GM03348 (cell line): ENCODE results near the gene STYXL1.

Experiments
- DNase-seq: peaks from one replicate; pipeline ENCODE4 v3.0.0; 2012; ENCODE audit warnings: low spot score

The STYXL1 gene

GRCh38 chr7:75979759-75980429, 67.9 kb downstream of the STYXL1 start:
- DNase-seq, result no peak

GRCh38 chr7:75977743-75978142, 70.1 kb downstream of the STYXL1 start:
- DNase-seq, result no peak

- no peak for DNase-seq
These were observed 75.6 kb downstream of the STYXL1 start for GRCh38 chr7:75971961-75972763.

GRCh38 chr7:75971309-75971960, 76.4 kb downstream of the STYXL1 start:
- no peak for DNase-seq

- no peak for DNase-seq
These were observed 77.9 kb downstream of the STYXL1 start for GRCh38 chr7:75969704-75970498.

GRCh38 chr7:75969182-75969581, 78.6 kb downstream of the STYXL1 start:
- DNase-seq, result no peak

GRCh38 chr7:75968561-75969001, 79.2 kb downstream of the STYXL1 start:
- no peak for DNase-seq

- no peak for DNase-seq
These were observed 79.8 kb downstream of the STYXL1 start for GRCh38 chr7:75968012-75968411.

- no peak for DNase-seq
These were observed 80.3 kb downstream of the STYXL1 start for GRCh38 chr7:75967487-75967997.

GRCh38 chr7:75967055-75967454, 80.7 kb downstream of the STYXL1 start:
- DNase-seq, result no peak

- peak; percentile 74 for DNase-seq
These were observed 81.4 kb downstream of the STYXL1 start for GRCh38 chr7:75966190-75966961.

- no peak for DNase-seq
These were observed 82.2 kb downstream of the STYXL1 start for GRCh38 chr7:75965617-75966016.

GRCh38 chr7:75963381-75963995, 84.3 kb downstream of the STYXL1 start:
- no peak for DNase-seq

GRCh38 chr7:75962607-75963380, 85.0 kb downstream of the STYXL1 start:
- DNase-seq, result peak; percentile 84

- no peak for DNase-seq
These were observed 86.6 kb downstream of the STYXL1 start for GRCh38 chr7:75961218-75961617.

GRCh38 chr7:75960372-75960771, 87.4 kb downstream of the STYXL1 start:
- no peak for DNase-seq

- DNase-seq, result no peak
These were observed 88.8 kb downstream of the STYXL1 start for GRCh38 chr7:75958802-75959543.

GRCh38 chr7:75957021-75957736, 90.6 kb downstream of the STYXL1 start:
- no peak for DNase-seq
